NCI-H2171 (cell line): ENCODE results near the gene PIK3AP1.

Source experiments
- DNase-seq: peaks from one replicate; lab custom pipeline; 2025; lab: John Stamatoyannopoulos, UW

Gene PIK3AP1

DNA sequence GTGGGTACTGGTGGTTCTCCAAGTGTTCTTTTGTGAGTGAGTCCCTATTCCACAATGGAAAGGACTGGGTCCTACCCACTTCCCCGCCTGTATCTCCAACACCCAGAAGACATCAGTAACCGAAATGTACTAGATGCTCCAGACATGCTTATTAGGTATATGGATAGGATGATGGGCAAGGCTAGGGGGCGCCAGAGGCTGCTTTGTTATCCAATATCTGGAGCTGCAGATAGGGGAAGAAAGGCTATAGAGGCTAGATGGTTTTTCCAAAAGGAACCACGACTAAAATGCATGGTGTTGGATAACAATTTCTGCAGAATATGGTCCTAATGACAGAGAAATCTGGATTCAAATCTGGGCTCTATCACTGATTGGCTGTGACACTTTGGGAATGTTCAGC lies 77.3 kb downstream of the PIK3AP1 start:
- DNase-seq: no peak

DNA sequence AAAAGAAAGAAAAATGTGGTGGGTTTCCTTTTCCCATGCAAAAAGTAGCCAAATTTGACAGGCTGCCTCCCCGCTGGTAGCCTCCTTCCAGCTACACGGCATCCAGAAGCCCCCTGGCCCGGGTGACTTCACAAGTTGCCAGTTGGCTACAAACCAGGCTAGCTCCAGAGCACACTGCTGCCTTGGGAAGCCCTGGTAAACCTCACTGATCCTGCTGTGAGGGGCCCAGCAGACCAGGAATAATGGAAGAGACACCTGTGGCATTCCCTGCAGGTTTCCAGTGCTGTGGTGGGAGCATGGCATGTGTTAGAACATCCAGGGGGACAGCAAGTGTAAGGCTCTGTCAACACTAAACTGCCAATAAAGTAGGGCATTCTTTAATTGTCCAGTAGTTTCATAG lies 77.8 kb downstream of the PIK3AP1 start:
- no peak for DNase-seq

DNA sequence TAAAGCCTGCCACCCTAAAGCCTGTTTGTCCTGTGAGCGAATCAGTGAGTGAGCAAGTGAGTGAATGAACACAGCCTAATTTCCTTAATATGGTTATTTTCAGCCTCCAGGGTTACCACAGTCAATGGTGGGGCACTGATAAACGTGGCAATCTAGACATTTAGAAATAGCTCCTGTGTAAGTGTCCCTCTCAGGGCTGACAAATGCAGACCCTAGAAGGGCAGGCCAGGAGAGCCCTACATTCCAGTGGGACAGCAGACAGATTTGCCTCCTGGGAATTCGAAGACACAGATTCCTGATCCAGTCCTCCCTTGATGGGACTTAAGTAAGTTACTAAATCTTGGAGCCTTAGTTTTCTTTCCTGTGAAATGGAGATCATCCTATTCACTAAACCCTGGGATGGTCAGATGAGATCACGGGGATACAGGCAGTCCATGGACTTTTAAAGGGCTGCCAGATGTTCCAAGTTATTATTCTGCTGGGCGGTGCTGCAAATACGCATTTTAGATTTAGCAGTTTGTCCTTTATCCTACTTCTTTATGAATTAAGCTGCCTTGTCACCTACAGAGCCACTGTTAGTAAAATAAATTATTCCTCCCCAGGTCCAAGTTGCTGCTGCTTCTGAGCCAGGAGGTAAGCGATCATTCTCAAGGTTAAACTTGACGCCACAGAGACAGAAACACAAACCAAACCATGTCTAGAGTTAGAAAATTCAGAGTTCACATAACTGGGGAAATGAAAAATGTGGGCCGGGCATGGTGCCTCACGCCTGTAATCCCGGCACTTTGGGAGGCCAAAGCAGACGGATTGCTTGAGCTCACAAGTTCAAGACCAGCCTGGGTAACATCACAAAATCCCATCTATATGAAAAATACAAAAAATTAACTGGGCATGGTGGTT lies 78.7 kb downstream of the PIK3AP1 start:
- no peak for DNase-seq

GRCh38 chr10:96639899-96640298 lies 80.4 kb downstream of the PIK3AP1 start:
- no peak for DNase-seq

DNA sequence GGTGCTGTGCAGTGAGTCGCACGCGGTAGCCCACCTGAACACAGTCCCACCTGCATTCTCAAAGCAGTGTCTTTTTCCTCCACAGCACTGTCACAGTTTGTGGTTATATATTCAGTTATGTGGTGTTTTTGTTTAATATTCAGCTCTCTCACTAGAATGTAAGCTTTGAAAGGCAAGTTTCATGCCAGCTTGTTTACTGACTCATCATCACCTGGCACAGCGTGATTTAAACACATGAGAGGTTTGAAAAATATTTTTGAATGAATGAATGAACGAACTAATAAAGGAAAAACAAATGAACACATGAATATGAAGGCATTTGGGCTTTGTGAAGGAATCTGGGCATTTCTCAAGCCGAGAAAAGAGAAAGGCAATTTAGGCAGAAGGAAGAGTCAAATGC lies 81.6 kb downstream of the PIK3AP1 start:
- no peak for DNase-seq

- DNase-seq: no peak
Measured at GRCh38 chr10:96638120-96638519, 82.2 kb downstream of the PIK3AP1 start.

DNA sequence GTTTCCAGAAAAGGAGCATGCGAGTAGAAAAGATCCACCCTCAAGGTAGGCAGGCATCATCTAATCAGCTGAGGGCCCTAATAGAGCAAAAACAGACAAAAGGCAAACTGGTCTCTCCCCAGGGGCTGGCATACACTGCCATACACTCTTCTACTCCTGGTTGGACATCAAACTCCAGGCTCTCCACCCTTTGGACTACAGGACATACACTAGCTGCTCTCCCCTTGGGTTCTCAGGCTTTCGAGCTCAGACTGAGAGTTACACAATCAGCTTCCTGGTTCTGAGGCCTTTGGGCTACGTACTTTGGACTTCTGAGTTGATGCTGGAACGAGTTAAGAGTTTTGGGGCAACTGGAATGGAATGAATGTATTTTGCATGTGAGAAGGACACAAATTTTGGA lies 82.6 kb downstream of the PIK3AP1 start:
- no peak for DNase-seq

DNA sequence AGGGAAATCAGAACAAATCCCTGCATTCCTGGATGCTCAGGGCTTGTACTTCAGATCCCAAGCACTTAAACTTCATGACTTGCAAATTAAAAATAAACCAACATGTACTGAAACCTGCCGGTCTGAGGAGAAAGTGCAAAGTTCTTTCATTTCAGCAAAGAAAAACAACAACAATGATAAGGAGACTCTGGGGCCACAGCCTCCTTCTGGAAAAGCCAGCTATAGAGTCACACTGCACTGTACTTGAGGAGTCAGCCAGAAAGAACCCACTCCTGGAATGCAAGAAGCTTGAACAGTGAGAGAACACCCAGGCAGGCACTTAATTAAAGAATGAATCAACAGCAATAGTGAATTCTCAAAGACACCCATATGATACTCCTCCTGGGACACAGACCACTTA lies 83.8 kb downstream of the PIK3AP1 start:
- DNase-seq: no peak

- no peak for DNase-seq
Measured at GRCh38 chr10:96632974-96633710, 87.2 kb downstream of the PIK3AP1 start.

GRCh38 chr10:96627292-96627691 lies 93.0 kb downstream of the PIK3AP1 start:
- DNase-seq: no peak

DNA sequence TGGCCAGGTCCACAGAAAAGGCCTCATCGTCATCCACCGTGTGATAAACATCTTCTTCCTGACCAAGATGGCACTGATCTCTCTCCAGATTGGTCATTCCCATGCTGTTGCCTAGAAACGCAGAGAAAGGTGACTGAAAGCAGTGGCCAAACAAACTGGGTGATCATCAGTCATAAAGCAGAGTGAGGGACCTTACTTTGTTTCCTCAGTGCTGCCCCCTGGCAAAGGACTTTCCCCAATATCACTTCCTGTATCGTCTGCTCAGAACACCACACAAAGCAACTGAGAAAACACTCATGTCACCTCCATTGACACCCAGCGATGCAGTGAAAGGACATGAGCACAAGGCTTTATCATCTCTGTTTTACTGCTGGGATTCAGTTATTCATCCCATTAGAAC lies 93.5 kb downstream of the PIK3AP1 start:
- DNase-seq: no peak

- no peak for DNase-seq
Measured at GRCh38 chr10:96625173-96625572, 95.1 kb downstream of the PIK3AP1 start.

DNA sequence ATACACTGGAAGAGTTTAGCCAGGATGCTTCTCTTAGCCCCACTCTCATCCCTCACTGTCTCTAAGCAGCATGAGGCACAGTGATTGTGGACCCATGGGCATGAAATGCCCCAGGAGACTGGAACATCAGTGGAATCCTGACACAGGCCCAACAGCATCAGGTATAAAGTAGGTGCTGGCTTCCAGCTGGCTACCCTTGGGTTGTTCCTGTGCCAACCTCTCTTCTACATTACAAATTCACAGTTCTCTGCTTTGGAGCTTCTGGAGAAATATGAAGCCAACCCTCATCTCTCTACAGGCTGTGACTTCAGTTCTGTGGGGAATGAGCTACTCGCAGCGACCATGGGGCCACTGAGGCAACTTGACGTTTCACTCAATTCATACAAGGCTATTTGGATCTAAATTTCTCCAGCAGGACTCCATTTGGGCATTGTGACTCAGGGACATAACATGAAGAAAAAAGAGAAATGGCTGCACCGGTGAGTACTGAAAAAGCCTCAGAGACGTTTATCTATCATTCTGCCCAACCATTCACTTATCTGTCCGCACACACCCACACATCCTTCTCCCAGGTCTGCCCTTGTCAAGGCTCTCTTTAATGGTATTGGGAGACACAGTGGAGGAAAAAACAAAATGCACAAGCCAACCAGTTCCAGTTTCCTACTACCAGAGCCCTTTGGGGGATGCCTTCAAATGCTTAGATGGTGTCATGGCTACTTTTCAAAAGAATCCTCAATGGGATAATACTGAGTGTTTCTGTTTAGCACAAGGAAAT lies 98.1 kb downstream of the PIK3AP1 start:
- DNase-seq: no peak

DNA sequence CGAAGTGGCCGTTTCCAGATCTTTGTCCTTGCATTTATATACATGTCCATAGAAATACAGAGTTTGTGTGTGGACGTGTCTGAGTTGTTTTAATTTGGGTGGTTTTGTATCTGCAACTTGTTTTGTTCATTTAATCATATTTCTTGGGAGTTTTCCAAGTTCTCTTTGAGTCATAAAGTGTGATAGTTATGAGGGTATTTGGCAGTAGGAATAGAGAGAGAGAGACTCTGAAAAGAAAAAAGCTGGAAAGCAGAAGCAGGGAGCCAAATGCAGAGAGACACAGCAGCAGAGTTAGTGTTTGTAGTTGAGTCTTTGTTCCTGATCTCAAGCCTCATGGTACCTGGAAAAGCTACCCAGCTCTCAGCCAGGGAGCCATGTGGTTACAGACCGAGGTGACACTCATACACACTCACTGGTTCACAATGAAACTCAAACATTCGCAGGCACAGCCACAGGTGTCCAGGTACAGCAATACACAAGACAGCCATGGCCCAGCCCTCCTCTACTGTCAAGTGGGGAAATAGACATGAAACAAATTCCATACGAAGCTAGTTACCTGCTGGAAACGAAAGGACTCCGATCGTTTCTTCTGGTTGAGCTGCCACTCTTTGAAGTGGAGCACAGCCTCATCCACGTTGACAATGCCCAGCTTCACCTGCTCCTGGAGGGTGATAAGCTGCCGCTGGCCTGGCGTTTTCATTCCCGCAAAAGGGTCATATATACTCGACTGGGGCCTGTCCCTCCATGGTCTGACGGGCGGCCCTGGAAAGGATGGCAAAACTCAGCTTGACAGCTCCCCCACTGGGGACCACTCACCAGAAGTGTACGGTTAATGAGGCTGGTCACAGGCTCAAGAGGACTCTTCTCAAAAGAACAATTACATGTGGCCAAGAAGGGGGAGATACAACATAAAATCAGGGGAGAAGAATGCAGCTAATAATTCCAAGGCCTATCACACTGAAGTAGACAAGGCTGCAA lies 100.2 kb downstream of the PIK3AP1 start:
- no peak for DNase-seq

DNA sequence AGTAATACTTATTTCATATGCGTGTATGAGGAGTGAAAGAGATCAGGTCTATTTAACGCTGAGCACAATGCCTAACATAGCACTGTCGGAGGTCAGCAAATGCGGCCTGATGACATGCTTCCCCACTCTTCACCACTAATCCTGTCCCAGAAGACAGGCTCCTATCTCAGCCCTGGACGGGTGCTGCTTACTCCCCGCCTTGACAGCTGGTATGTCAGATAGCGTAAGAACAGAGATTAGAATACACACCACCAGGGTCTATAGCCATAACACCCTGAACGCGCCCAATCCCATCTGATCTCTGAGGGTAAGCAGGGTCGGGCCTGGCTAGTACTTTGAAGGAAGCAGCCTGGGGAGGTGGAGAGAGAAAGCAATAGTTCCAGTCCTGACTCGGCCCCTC lies 101.2 kb downstream of the PIK3AP1 start:
- no peak for DNase-seq

- peak; percentile 11 for DNase-seq
Measured at GRCh38 chr10:96618653-96619052, 101.7 kb downstream of the PIK3AP1 start.

DNA sequence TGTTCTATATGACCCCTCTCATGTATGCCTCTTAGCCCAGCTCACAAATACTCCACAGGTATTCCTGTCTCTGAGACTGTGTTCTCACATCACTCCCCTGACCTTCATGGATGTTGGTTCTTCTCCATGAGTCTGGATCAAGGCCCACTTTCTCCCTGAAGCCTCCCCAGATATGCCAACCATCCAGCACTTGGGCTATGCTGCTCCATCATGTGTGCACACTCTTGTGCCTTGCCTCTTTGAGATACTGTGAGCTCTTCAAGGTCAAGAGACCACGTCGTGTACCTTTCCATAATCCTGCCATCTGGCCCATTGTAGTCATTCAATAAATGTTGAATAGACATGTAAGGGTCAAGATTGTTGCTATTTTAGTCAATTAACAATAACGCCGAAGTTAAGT lies 103.4 kb downstream of the PIK3AP1 start:
- DNase-seq: no peak

GRCh38 chr10:96614515-96614914 lies 105.8 kb downstream of the PIK3AP1 start:
- peak; percentile 20 for DNase-seq

GRCh38 chr10:96613576-96613975 lies 106.7 kb downstream of the PIK3AP1 start:
- no peak for DNase-seq

DNA sequence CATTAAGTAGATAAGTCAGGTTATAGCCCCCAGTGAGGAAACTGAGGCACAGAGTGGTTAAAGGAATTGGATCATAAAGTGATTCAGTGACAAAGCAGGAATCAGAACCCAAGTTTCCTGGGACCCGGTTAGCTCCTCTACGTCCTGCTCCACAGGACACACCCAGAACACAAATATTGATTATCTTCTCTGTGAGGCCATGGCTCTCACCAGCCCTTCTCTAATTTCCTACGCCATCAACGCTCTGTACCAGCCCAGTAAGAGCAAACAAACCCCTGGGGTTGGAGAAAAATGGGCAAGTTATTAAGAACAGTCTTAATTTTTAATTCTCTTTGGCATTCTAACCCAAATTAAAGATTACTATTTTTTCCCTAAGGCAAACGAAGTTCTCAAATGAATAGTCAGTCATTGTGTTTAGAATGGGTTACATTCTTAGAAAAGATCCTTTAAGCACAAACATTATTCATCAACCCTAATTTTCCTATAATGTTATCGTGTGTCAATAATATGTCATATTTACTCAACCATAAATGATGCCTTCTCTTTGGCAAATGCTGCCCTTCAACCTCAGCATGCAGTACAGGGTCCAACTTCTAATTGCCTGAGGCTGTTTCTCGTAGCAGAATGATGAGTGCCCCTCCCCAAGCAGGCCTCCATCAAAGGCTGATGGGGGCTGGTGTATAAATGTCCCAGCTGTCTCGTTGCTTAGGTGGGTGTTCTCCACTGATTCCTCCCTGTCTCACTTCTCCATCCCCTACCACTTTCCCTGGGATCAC lies 108.1 kb downstream of the PIK3AP1 start:
- no peak for DNase-seq

GRCh38 chr10:96610817-96611216 lies 109.5 kb downstream of the PIK3AP1 start:
- no peak for DNase-seq
